ENCODE results near the gene MYRIP. TPM values are rescaled to one million over a fixed set of nuclear protein-coding genes. Genes with fewer than 3 reads are reported as not detected.

MYRIP gene
- total and polyA plus RNA-seq, 2 of the 4 experiments (the other 2 are of a cell fraction) = not detected

DNA sequence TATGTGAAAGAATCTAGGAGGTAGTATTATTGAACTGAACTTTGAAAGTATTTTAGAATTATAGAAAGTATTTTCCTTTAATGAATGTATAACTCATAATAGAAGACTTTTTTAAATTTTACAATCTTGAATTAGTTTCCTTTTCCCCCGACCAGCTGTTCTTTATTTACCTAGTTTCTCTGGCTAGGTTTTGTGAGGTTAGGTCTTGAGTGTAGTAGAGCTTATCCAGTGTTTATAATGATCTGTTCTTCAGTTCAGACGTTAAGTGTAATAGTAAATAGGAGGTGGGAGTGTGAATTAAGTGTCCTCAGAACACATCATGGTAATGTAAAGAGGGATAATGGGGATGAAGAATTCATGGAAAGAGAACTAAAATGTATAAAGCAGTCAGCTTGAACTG, 93.8 kb downstream of the MYRIP start:
- H3K9me1 ChIP-seq (ENCODE audit: insufficient read depth, low read length) = no peaks in the 10 kb centered on the region
- ChIA-PET POLR2A (ENCODE audit: unreplicated experiment) (no interaction called here), CTCF (no interaction called here)
- WGBS, 2 experiments (ENCODE audit: extremely low coverage in 2 of 2, insufficient read length in 1 of 2) = no CpG with 5 or more reads among the region's 2 CpGs
- H3K56ac ChIP-seq (ENCODE audit: extremely low read depth, insufficient read depth, low read length) = no peak overlapping the region
- H3K27ac ChIP-seq (ENCODE audit: insufficient read depth, low read length) = no peak overlapping the region
- H3K4ac ChIP-seq (ENCODE audit: low read depth, low read length) = no peak overlapping the region
- H3K4me2 ChIP-seq (ENCODE audit: low read depth, low read length) = no peak overlapping the region
- no peak overlapping the region for H2AFZ ChIP-seq (replicated peaks; ENCODE audit: low read length, poor library complexity)
- no peak overlapping the region for H3K4me3 ChIP-seq (ENCODE audit: insufficient read depth, low read depth, low read length)
- H2BK15ac ChIP-seq (ENCODE audit: low read depth, low read length) = no peak overlapping the region
- H3K14ac ChIP-seq (replicated peaks; ENCODE audit: low read depth, low read length) = no peak overlapping the region
- no peak overlapping the region for H2AK9ac ChIP-seq (replicated peaks; ENCODE audit: low read depth, low read length, poor library complexity)
- H3K9ac ChIP-seq (ENCODE audit: low read depth, low read length) = no peak overlapping the region
- H4K8ac ChIP-seq (ENCODE audit: low read depth in 2 of 2, low read length in 2 of 2) = no peak overlapping the region
- H3K27me3 ChIP-seq (ENCODE audit: control insufficient read depth, insufficient read depth, low read length) = no peaks in the 10 kb centered on the region
- no peaks in the 10 kb centered on the region for H3K36me3 ChIP-seq (ENCODE audit: control insufficient read depth, insufficient read depth, low read length)
- H4K20me1 ChIP-seq (ENCODE audit: insufficient read depth, low read length) = no peaks in the 10 kb centered on the region
- H3K9me3 ChIP-seq (ENCODE audit: control insufficient read depth, insufficient read depth, low read length) = peaks cover 24% of the 10 kb centered on the region
- H2BK5ac ChIP-seq (ENCODE audit: low read depth, low read length, poor library complexity, severe bottlenecking) = no peak overlapping the region
- TF ChIP-seq POLR2A (IDR thresholded peaks at IDR 0.05; ENCODE audit: low read depth, low read length) (no peak), MAFK (IDR thresholded peaks at IDR 0.05; ENCODE audit: low read depth, low read length) (no peak), MXI1 (IDR thresholded peaks at IDR 0.05; ENCODE audit: borderline replicate concordance, low read depth, low read length) (no peak), NFE2L2 (IDR thresholded peaks at IDR 0.05; ENCODE audit: low read depth, low read length) (no peak), MAZ (IDR thresholded peaks at IDR 0.05; ENCODE audit: borderline replicate concordance, low read depth, low read length) (no peak), RAD21 (IDR thresholded peaks at IDR 0.05; ENCODE audit: low read length) (no peak), FOS (IDR thresholded peaks at IDR 0.05; ENCODE audit: low read depth, low read length) (no peak), CEBPB (IDR thresholded peaks at IDR 0.05; ENCODE audit: low read depth, low read length) (no peak), BHLHE40 (IDR thresholded peaks at IDR 0.05; ENCODE audit: low read depth, low read length) (no peak), RFX5 (IDR thresholded peaks at IDR 0.05; ENCODE audit: low read depth, low read length) (no peak), SMC3 (IDR thresholded peaks at IDR 0.05; ENCODE audit: low read depth, low read length) (no peak), CHD1 (IDR thresholded peaks at IDR 0.05; ENCODE audit: low read depth, low read length) (no peak)
- TF ChIP-seq, protein P1, sequence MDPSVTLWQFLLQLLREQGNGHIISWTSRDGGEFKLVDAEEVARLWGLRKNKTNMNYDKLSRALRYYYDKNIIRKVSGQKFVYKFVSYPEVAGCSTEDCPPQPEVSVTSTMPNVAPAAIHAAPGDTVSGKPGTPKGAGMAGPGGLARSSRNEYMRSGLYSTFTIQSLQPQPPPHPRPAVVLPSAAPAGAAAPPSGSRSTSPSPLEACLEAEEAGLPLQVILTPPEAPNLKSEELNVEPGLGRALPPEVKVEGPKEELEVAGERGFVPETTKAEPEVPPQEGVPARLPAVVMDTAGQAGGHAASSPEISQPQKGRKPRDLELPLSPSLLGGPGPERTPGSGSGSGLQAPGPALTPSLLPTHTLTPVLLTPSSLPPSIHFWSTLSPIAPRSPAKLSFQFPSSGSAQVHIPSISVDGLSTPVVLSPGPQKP (IDR thresholded peaks at IDR 0.05; ENCODE audit: borderline replicate concordance, low read depth, low read length) = no peak
- ATAC-seq (ENCODE audit: low read depth) = no peak
- H3K23ac ChIP-seq (ENCODE audit: low read depth, low read length) = no peak overlapping the region
- BruUV-seq (replicated peaks) = no TSS peak
- intact Hi-C loops (cut with micrococcal nuclease) = no loop called here
- no peak overlapping the region for H4K91ac ChIP-seq (ENCODE audit: insufficient read depth, low read depth, low read length)
- no peaks in the 10 kb centered on the region for H3K79me1 ChIP-seq (ENCODE audit: low read depth in 1 of 2, low read length in 2 of 2)
- dilution Hi-C loops (cut with HindIII; ENCODE audit: low sequenced_read_pairs, unreplicated experiment) = no loop called here
- no peak overlapping the region for H3K18ac ChIP-seq (ENCODE audit: low read depth, low read length)
- no peak for DNase-seq
- H2BK20ac ChIP-seq (ENCODE audit: low read depth, low read length) = no peak overlapping the region
- no peak overlapping the region for H2AK5ac ChIP-seq (ENCODE audit: low read depth, low read length)
- no peak overlapping the region for H4K5ac ChIP-seq (ENCODE audit: low read depth, low read length)
- no peak overlapping the region for H2BK120ac ChIP-seq (ENCODE audit: low read depth, low read length)
- in situ Hi-C loops (cut with MboI; ENCODE audit: low sequenced_read_pairs) = no loop called here
- H3K4me1 ChIP-seq (ENCODE audit: control insufficient read depth, insufficient read depth, low read length) = no peaks in the 10 kb centered on the region
